GM12801 (cell line): ENCODE data around the gene PLD1.

Experiments used
- CTCF ChIP-seq: IDR thresholded peaks from one replicate; pipeline ENCODE4 v1.5.1; 2011; ENCODE audit warnings: control low read depth; ENCODE audit not compliant: insufficient read length; ENCODE audit errors: extremely low read depth

Gene PLD1

GRCh38 chr3:171585039-171585438 is 225.2 kb downstream of the PLD1 start:
- no peak for TF ChIP-seq CTCF

- TF ChIP-seq CTCF = no peak
Observed at GRCh38 chr3:171584100-171584499, 226.2 kb downstream of the PLD1 start.

GRCh38 chr3:171574556-171575240 is 235.6 kb downstream of the PLD1 start:
- TF ChIP-seq CTCF = no peak

- TF ChIP-seq CTCF = no peak
Observed at GRCh38 chr3:171569571-171570132, 240.6 kb downstream of the PLD1 start.

- TF ChIP-seq CTCF = no peak
Observed at GRCh38 chr3:171568766-171569165, 241.5 kb downstream of the PLD1 start.

GRCh38 chr3:171566803-171567422 is 243.4 kb downstream of the PLD1 start:
- no peak for TF ChIP-seq CTCF

GRCh38 chr3:171565481-171566058 is 244.7 kb downstream of the PLD1 start:
- no peak for TF ChIP-seq CTCF
